A549 treated with CORT108297 at 1 μM for 4 hours (cell line): ENCODE results near the gene FCRLB. TPM values are rescaled to one million over a fixed set of nuclear protein-coding genes. Genes with fewer than 3 reads are reported as not detected.

Experiments used
- total RNA-seq: library from RNA; stranded (reverse); fragments of 200-300 nt; extraction: Qiagen RNA extraction; gene quantifications from 5 replicates; pipeline ENCODE4 v1.2.3, GENCODE V29; 2022

FCRLB gene
- 1.3 to 2.1 TPM (median 1.7 TPM) in 5 replicates for total RNA-seq

DNA sequence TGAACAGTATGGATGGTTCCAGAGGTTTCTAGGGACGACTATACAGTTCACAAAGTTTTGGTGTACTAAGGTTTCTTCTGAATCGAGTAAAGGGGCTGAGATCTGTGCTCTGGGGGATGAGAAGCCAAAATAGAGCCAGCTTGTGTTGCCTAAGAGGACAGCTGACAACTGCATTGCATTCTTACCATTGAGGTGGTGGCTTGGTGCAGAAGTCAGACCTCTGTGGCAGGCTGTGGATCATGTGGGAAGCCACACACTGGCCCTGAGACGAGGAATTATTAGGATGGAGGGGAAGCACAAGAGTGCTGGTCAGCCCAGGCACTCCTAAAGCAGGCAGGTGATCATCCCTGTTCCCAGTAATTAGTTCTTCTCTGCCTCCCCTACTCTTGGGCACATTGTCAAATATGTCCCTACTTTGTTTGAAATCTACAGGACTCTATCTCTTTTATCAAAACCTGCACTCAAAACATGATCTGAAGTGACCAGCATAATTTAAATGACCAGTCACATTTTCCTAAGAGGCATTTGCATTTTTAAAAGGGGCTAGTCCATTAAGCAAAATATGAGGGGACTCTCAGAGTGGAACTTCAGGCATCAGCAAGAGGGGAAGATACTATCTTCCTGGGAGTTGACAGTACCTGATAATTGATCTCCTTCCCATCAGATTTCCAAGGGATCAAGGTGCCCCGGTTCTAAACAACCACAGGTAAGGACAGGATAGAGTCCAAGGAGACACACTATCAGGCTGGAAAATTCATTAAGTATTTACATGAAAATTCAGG, at the start of gene FCRLB:
FCRLB (plus strand) TSS at position 589 of the 782 bp plus-strand sequence. CDS start 1,129 bp downstream, outside the sequence.

DNA sequence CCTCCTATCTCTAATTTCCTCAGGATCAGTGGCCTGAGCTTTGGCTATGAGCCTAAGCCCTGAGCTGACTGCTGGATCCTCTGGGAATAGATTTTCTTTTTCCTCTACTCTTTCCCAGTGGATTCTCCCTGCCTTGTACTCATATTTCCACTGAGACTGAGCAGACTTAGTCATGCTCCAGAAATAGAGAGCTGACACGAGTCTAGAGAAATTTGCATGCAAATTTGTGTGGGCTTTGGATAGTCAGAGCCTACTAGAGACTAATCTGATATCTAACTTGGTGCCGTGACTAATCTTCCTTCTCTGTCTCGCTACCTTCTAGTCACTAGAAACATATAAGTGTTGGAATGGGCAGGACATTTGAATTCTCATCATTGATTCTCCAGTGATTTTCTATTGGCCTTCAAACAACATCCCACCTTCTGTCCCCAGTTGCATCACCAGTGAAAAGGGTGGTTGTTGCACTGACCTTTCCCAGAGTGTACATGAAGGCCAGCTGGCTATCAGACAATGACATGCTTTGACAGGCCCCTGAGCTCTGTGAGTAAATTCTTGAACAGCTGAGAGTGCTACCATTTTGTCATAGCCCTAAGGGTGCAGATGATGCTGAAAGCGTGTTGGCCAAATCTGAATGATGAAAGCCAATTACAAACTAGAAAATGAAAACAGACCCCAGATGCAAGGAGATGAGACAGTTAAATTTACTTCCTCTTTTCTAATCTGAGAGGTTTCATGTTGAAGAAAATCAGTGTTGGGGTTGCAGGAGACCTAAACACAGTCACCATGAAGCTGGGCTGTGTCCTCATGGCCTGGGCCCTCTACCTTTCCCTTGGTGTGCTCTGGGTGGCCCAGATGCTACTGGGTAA, 14.6 kb upstream of the FCRLB start, which contains the start of gene FCRLA:
FCRLA (plus strand) TSS at position 748 of the 866 bp plus-strand sequence; CDS start at position 784, 36 bp downstream.

GRCh38 chr1:161749509-161750407, 28.4 kb downstream of the FCRLB start, which contains the start of gene DUSP12:
Gene DUSP12 (plus strand): TSS chr1:161749786. CDS start chr1:161749802, 16 bp downstream.

DNA sequence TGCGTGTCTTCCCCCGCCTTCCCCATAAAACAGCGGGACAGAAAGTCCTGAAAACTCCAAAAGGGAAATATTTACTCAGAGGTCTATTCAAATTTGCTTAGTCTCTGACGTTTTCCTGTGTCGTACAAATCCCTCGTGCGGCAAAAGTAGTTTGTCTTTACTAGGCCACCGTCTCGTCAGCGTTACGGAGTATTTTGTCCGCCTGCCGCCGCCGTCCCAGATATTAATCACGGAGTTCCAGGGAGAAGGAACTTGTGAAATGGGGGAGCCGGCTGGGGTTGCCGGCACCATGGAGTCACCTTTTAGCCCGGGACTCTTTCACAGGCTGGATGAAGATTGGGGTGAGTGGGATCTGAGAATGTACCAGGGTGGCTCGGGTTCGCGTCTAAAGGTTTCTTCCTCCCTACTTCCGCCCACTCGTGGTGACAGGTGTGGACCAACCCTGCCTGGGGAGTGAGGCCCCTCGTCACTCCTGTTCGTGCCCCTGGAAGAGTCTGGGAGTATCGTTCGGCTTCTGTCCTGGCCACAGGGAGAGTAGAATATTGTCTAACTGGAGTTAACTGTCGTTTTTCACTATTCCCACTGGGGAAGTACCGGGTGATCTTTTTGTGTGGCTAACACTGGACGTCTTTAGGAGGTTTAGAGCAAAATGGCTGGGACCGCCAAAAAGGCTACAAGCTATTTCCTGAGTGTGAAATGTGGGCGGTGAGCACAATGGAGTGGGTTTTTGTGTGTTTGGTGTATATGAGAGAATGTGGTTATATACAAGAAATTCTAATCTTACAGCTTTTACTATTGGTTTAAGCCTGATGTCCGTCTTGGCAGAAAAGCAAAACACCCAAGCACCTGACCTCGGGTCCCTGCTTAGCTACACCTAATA, 45.0 kb downstream of the FCRLB start, which contains the start of gene ATF6:
ATF6 (plus strand) TSS at position 219 of the 880 bp plus-strand sequence; CDS start at position 260, 41 bp downstream.

Other genes with a start within 250 kb of the FCRLB start
- not detected in 5 replicates for gene FCGR2A, start 216.1 kb upstream of the FCRLB start, total RNA-seq
- gene HSPA6, start 197.0 kb upstream of the FCRLB start, total RNA-seq = 2.0 to 10.4 TPM (median 2.4 TPM) in 5 replicates
- gene FCGR3A, start 171.7 kb upstream of the FCRLB start, total RNA-seq = not detected in 5 replicates
- gene FCGR3B, start 90.4 kb upstream of the FCRLB start, total RNA-seq = not detected in 5 replicates
- gene FCGR2B, start 58.4 kb upstream of the FCRLB start, total RNA-seq = not detected in 5 replicates
- 0.06 to 0.10 TPM in 2 of 5 replicates, not detected in the others for gene FCRLA, start 14.3 kb upstream of the FCRLB start, total RNA-seq
- gene DUSP12, start 28.2 kb downstream of the FCRLB start, total RNA-seq = 41.1 to 53.0 TPM (median 46.9 TPM) in 5 replicates
- gene ATF6, start 44.8 kb downstream of the FCRLB start, total RNA-seq = 11.0 to 13.7 TPM (median 12.7 TPM) in 5 replicates